Measurements from ENCODE around the gene SKIC3.

SKIC3 gene

GRCh38 chr5:95508550-95508949 lies 46.2 kb downstream of the SKIC3 start:
- Histone ChIP-seq H3K4me1 (ENCODE audit: control insufficient read depth, insufficient read depth, low read length) (no peaks in the 10 kb centered on the region), H3K36me3 (ENCODE audit: control insufficient read depth, insufficient read depth, low read length) (no peaks in the 10 kb centered on the region; the same call in 1 of the 2 replicates), H3K27ac (ENCODE audit: low read length) (no peak overlapping the region), H3K9me3 (ENCODE audit: control insufficient read depth, insufficient read depth, low read length) (no peaks in the 10 kb centered on the region), H3K27me3 (ENCODE audit: control insufficient read depth, insufficient read depth, low read length) (no peaks in the 10 kb centered on the region), H3K4me3 (ENCODE audit: low read length) (no peak overlapping the region)
- no CpG with 5 or more reads among the region's 1 CpG for WGBS (ENCODE audit: insufficient coverage, insufficient read length)
- DNase-seq (ENCODE audit: low read depth, low spot score): no peak
